ENCODE results near the gene S100G.

GRCh38 chrX:16617382-16617781, 32.6 kb upstream of the S100G start:
- TF ChIP-seq MXI1 (IDR thresholded peaks at IDR 0.05; ENCODE audit: borderline replicate concordance, low read depth, low read length) = no peak
- TF ChIP-seq POLR2A (IDR thresholded peaks at IDR 0.05; ENCODE audit: low read depth, low read length) = no peak
